ENCODE results near the gene SLC16A12. TPM values are rescaled to one million over a fixed set of nuclear protein-coding genes. Genes with fewer than 3 reads are reported as not detected.

SLC16A12 gene
- total and polyA plus RNA-seq, 10 of the 15 experiments (the other 5 are each of a cell fraction or from before 2014, with no cell fraction given), result not detected

GRCh38 chr10:89503652-89504370 lies 31.6 kb downstream of the SLC16A12 start (continued):
- no peak for TF ChIP-seq CEBPZ (IDR thresholded peaks at IDR 0.05; ENCODE audit: low read depth, low read length)
- no peak for TF ChIP-seq PKNOX1 (IDR thresholded peaks at IDR 0.05)
- no peak for TF ChIP-seq SP1 (IDR thresholded peaks at IDR 0.05; ENCODE audit: low read depth, low read length)
- TF ChIP-seq SMC3 (IDR thresholded peaks at IDR 0.05; ENCODE audit: borderline replicate concordance, low read length), result no peak
- TF ChIP-seq BRCA1 (IDR thresholded peaks at IDR 0.05; ENCODE audit: low read depth, low read length), result no peak
- no peak for TF ChIP-seq BACH1 (IDR thresholded peaks at IDR 0.05; ENCODE audit: borderline replicate concordance)
- no peak for TF ChIP-seq ZNF687 (IDR thresholded peaks at IDR 0.05)
